SK-MEL-5 (cell line): Measurements from ENCODE around the gene PBRM1. TPM values are rescaled to one million over a fixed set of nuclear protein-coding genes. Genes with fewer than 3 reads are reported as not detected.

Experiments
- DNase-seq: peaks from one replicate; pipeline ENCODE4 v3.0.0-alpha.2; 2016; ENCODE audit warnings: low read depth, low spot score
- in situ Hi-C: cut with HindIII; loops from 2 replicates; pipeline ENCODE4 v1.10.0; 2016; ENCODE audit warnings: low sequenced_read_pairs, high pct_unique_total_duplicates, low pct_unique_long_range_greater_than_20kb
- total RNA-seq: library from RNA; depleted of rRNA; stranded (reverse); fragments of >200 nt; shearing (Covaris generic); gene quantifications from 2 replicates; pipeline ENCODE4 v1.2.3, GENCODE V29; 2014

The PBRM1 gene
- total RNA-seq, 1 experiment from 2014 or later, result 41.7 TPM

DNA sequence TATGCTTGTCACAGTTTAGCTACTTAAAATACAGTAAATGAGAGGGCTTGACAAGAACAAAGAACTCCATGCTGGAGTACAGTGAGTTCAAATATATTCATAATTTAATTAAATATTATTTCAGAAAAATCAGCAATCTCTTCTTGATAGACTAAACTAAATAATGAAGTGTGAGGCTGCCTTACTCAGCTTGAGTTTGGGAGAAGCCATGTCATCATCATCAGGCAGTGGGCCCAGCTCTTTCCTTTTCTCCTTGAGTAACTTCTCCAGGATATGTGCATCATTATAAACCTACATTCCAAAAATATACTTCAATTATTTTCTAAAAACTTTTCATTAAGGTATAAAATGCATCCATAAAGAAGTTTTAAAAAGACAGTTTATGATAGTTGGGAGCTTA, 70.5 kb downstream of the PBRM1 start:
- in situ Hi-C loops, result no loop called here
- DNase-seq, result no peak

DNA sequence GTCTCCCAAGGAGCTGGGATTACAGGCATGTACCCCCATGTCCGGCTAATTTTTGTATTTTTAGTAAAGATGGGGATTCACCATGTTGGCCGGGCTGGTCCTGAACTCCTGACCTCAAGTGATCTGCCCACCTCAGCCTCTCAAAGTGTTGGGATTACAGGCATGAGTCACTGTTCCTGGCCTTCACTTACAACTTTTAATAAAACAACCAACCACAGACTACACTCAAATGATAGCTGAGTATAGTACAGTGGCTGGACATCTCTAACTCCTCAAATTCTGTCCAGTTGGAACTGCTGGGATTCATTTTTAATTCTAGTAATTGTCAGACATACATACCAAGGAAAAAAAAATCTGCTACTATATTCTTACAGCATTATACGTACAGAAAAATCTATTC, 71.0 kb downstream of the PBRM1 start:
- no peak for DNase-seq

DNA sequence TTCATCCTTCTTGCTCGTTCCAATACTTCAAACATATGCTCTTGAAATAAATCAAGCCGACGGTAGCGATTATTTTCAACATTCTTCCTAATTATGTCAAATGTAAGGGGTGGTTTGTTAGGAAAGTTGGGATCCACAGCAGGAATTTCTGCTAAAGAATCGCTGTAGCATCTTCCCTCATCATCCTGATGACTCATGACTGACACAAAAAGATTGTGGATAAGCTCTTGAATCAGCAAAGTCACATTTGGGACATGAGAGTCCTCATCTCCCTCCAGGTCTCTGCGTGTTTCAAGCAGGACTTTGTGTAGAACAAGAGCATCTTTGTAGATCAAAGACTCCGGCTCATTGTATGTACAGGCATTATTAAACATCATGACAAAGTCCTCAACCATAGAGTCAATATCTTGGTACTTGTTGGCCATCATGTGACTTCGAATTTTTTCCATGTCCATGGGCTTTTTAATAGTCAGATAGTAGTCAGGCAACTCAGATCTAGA, 76.3 kb downstream of the PBRM1 start:
- peak; percentile 64 for DNase-seq
- in situ Hi-C loops, result no loop called here

More for the DNA sequence above, 71.0 kb downstream of the PBRM1 start:
- in situ Hi-C loops, result no loop called here

DNA sequence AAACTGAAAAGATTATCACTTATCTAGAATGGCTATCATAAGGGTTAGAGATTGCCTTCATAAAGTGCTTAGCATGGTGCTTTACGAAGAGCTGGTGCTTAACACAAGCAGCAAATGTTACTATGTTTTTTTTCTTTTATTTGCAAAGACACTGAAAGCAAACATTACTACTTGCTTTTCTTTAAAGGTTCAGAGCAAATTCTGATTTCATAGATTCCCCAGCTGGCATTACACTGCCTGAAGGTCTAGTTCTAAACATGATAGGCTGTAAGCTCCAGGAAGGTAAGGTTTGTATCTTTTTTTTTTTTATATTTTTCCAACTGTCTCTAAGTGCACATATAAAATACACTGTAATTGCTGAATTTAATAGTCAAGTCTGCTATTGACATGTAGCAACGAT, 77.4 kb downstream of the PBRM1 start:
- in situ Hi-C loops, result no loop called here
- DNase-seq, result no peak

DNA sequence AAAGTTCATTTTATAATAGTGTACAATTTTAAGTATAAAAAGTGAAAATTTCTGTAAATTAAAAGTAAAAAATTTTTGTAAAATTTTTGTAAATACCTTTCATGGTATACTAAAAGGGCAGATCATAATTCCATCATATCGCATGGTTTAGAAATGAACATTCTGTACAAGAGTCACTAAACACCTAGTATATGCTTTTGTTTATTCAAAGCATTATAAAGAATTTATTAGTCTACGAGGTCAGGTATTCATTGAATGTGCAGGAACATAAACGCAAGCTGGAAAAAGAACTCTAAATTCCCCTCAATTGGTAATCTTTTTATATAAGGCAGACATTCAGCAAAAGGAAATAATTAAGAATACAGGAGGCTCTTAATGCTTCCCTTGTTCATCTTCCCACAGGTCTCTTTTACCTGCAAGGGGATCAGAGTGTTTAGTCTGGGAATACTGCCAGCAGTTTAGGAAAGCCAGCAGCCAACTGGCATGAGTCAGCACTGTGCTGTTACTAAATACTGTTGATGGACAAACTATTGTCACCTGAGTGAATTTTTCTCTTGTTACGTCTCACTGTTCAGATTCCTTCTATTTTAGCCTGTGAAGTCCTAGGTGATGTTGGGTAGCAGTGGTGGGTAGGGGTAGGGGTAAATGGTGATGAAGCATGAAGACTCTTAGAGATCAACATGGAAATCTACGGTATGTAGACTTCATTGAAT, 79.2 kb downstream of the PBRM1 start:
- in situ Hi-C loops, result no loop called here
- no peak for DNase-seq

DNA sequence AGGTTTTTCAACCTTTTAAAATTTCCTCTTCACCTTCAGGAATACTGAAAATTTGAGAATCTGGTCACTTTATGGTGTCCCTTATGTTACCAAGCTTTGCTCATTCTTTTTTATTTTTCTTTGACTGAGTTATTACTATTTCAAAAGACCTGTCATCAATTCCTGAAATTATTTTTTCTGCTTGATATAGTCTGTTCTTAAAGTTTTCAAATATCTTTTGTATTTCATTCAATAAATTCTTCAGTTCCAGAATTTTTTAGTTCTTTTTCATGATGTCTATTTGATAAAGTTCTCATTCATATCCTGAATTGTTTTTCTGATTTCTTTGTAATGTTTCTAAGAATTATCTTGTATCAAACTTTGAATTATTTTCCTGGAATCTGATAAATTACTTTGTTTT, 85.5 kb downstream of the PBRM1 start:
- in situ Hi-C loops, result no loop called here
- DNase-seq, result no peak

DNA sequence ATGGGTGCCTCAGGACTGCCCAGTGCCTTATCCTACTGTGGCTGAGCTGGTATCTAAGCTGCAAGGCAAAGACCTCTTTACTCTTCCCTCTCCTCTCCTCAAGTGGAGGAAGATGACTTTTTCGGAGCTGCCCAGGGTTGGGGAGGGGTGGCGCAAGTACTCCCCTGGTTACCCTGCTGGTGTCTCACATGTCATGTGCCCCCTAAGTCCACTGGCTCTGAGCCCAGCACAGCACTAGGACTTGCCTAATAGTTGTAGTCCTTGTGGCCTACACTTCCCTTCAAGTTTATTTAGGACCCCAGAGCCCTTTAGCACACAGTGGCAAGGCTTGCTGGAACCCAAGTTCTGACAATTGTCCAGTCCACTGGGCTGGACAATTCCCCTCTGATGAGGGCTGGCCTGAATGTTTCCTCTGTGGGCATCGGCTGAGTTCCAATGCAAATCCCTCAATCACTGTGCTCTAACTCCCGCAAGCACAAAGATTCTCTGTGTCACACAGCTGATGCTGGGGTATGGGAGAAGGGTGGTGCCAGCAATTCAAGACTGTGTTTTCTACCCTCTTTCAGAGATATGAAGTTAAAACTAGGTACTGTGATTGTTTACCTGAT, 89.0 kb downstream of the PBRM1 start:
- DNase-seq, result no peak
- in situ Hi-C loops, result no loop called here

DNA sequence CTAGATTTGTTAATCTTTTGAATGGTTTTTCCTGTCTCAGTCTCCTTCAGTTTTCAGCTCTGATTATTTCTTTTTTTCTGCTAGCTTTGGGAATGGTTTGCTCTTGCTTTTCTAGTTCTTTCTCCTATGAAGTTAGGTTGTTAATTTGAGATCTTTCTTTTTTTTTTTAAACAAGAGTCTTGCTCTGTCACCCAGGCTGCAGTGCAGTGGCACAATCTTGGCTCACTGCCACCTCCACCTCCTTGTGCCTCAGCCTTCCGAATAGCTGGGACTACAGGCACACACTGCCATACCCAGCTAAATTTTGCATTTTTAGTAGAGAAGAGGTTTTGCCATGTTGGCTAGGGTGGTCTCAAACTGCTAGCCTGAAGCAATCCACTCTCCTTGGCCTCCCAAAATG, 92.6 kb downstream of the PBRM1 start:
- no peak for DNase-seq
- in situ Hi-C loops, result no loop called here

DNA sequence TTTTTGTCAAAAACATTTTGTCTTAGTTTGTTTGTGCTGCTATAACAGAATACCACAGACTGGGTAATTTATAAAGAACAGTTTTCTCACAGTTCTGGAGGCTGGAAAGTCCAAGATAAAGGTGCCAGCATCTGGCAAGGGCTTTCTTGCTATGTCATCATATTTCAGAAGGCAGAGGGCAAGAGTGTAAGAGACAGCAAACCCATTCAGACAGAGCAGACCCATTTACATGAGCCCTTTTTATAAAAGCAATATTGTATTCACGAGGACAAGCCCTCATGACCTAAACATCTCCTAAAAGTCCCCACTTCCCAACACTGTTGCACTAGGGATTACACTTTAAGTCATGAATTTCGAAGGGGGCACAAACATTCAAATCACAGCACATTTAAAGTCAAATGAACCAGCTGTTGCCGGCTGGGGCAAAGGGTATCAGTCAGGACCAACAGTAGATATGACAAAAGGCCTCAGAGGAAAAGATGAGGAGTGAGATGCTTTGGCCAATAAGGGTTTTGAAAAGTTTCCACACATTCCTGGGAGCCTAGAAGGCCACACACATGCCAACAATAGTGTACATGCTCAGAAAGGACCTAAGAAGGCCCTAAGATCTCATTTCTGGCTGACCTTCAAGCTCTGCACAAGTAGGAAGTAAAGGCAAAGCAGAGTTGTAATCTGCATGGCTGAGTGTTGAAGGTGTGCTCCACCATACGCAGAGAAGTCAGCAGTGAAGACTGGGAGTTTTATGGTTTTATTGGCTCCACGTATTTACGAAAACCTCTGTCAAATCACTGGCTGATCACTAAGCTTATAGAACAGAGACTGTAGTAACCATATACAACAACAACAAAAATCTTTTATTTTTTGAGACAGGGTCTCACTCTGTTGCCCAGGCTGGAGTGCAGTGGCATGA, 111.4 kb downstream of the PBRM1 start:
- in situ Hi-C loops, result no loop called here
- DNase-seq, result peak; percentile 86

DNA sequence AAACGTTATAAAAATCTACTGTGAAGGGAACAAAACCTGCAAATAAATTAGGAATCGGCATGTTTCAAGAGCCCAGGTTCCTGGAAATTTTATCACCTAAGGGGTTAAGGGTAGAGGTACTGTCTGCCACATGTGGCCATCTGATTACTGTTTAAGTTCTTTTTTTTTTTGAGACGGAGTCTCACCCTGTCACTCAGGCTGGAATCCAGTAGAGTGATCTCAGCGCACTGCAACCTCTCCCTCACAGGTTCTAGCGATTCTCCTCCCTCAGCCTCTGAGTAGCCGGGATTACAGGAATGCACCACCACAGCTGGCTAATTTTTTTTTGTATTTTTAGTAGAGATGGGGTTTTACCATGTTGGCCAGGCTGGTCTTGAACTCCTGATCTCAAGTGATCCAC, 113.5 kb downstream of the PBRM1 start:
- no peak for DNase-seq
- in situ Hi-C loops, result no loop called here

DNA sequence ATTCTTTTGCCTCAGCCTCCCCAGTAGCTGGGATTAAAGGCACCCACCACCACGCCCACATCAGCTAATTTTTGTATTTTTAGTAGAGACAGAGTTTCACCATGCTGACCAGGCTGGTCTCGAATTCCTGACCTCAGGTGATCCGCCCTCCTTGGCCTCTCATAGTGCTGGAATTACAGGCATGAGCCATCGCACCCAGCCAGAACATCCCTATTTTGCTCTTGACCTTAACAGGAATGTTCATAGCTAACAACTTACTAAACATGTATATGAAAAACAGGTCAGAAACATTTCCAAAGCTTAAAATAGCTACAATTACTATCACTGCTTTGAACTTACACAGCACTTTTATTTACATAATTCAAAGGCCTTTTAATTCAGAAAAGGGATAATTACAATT, 115.6 kb downstream of the PBRM1 start:
- DNase-seq, result no peak
- in situ Hi-C loops, result no loop called here

DNA sequence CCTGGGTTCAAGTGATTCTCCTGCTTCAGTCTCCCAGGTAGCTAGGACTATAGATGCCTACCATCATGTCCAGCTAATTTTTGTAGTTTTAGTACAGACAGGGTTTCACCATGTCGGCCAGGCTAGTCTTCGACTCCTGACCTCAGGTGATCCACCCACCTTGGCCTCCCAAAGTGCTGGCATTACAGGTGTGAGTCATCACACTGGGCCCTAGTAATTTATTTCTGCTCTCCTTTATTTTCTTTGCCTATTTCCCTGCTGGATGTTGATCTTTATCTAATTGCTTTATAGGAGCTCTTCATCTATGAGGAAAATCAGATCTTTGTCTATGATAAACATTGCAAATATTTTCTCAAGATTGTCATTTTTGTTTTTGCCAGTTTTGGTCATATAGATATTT, 117.6 kb downstream of the PBRM1 start:
- in situ Hi-C loops, result no loop called here
- no peak for DNase-seq

DNA sequence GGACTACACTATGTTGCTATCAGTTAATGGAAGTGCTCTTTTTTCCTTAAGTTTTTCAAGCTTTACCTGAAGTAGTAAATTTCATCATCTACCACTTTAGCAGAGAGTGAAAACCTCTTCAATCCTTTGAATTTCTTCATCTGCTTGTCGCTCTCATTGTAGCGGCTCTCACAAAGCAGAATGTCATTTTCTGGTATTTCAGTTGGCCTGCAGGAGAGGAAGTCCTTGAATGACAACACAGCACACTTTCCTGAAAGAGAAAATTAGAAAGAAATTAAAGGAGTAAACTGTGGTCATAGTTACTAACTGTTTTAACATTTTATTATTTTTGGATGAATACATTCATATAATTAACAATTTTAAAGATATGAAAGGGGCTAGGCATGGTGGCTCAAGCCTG, 121.7 kb downstream of the PBRM1 start:
- in situ Hi-C loops, result no loop called here

DNA sequence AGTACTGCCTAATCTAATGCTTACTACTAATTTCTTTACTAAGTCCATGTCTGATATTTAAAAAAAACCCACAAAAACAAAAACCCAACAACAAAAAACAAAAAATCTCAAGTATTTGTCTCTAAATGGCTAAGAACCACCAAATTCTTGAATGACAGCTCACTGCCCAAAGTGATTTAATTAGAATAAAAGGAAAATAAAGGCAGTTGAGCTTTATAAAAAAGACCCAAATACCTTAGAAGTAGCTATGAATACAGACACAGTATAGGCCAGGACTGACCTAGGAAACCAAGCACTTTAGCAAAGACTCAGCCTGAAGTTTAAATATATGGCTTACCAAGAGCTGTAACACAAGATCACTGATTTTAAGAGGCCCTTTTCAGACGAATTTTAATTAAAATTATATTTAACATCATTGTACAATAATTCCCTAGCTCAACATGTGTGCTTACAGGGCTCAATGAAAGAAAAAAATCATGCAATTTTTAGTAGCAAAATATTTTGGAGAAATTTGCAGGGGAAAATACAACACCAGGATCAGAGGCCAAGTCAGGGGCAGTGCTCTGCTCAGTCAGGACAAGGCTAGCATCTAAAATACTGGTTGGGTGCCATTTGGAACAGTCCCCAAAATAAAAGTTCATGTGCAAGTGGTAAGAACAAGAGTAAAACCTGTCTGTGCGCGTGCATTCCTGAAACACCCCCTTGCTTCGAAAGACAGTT, 124.5 kb downstream of the PBRM1 start:
- in situ Hi-C loops, result no loop called here

More for the DNA sequence above, 121.7 kb downstream of the PBRM1 start:
- DNase-seq, result no peak

DNA sequence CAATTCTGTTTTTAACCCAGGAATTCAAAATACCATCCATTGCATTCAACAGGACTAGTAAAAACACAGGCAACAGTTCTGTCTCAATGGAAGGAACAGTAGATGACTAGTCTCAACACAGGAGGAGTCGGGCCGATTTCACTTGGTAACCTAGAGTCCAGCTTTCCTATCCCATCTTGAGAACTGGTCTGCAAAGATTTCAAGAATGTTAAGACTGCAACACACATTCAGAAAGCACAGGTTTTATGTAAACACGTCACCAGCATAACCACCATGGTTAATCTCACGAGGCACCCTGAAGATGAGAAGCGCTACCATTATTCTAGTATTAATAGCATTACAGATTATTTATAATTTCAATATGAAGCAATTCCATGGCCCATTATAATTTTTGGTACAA, 127.3 kb downstream of the PBRM1 start:
- in situ Hi-C loops, result no loop called here

More for the DNA sequence above, 124.5 kb downstream of the PBRM1 start:
- DNase-seq, result no peak

DNA sequence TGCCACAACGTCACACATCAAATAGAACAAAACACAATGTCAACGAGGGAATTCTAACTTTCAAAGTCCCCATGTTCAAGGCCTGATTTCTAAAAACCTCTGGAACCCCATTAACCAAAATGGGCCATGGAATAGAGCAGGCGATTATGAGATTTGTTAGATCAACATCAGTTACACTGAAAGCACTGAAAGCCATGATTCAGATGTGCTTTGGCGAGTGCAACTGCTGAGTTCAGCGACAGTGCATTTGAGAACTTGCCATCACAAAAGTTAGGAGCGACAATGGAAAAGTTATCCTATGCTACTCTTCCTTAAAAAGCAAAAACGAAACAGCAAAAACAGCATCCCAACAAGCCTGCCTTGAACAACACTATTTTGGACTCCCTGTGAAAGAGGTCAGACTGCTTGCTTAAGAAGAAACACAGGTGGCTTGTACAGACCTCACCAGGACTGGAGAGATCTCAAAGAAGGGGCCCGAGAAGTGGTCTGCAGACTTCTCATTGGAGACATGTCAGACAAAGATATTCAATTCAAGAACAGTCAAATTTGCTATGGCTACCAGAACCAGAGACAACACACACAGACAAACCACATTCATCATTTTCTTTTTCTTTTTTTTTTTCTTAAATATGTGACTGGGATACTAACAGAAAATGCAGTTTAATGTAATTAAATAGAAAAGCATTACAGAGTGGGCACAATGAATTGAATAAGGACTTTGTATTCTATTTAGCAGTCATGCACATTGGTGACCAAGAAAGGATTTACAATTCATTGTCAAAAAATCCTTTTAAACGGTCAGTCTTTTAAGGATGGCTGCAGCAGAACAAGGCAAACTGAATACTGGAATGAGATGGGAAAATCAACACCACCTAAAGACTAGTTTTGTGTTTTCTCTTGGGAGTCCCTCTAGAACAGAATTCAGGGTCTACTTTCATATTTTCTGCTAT, 128.4 kb downstream of the PBRM1 start:
- no peak for DNase-seq
- in situ Hi-C loops, result no loop called here

More for the DNA sequence above, 127.3 kb downstream of the PBRM1 start:
- DNase-seq, result no peak

DNA sequence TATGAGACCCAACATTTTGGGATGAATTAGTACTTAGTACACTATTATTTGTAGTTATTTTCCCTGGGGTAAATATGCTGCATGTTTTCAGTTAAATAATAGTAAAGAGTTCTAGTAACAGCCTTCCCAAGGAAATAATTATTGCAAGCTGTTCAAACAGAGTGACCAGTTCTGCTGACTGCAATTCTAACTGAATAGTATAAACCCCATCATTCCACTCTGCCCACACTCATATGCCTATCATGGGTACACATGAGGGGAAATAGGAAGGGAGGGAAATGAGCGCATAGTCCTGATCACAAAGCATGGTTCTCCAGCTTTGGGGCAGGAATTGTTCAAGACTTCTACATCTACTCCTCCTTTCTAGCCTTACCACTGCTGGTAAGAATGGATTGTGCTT, 130.7 kb downstream of the PBRM1 start:
- in situ Hi-C loops, result no loop called here
- DNase-seq, result no peak
